Stimulated activated effector memory CD8-positive, alpha-beta T cell treated with anti-CD3 and anti-CD28 coated beads, Interleukin-12 subunit alpha, Interleukin-12 subunit beta, amount 100 ng/mL, for 72 hours (primary cell): ENCODE data around the gene PSORS1C1.

Experiments used
- ATAC-seq: fragments of 150-1000 bp; cut with Tn5 transposase; 2 replicates; pipeline ENCODE4 v1.10.0; 2021
- DNase-seq, 2 donors: peaks; one replicate each; pipeline ENCODE4 v3.0.0; 2021 to 2022; ENCODE audit warnings: low spot score in 2 of 2
- H3K27ac Mint-ChIP-seq: one replicate; pipeline ENCODE4 v1.8.0; 2022; ENCODE audit warnings: mild to moderate bottlenecking, mixed read lengths
- H3K36me3 Mint-ChIP-seq: one replicate; pipeline ENCODE4 v1.8.0; 2022; ENCODE audit warnings: mild to moderate bottlenecking, mixed read lengths
- H3K4me1 Mint-ChIP-seq: one replicate; pipeline ENCODE4 v1.8.0; 2022; ENCODE audit warnings: mixed read lengths
- H3K4me3 Mint-ChIP-seq: one replicate; pipeline ENCODE4 v1.8.0; 2022; ENCODE audit warnings: mild to moderate bottlenecking, mixed read lengths
- H3K9me3 Mint-ChIP-seq: one replicate; pipeline ENCODE4 v1.8.0; 2022; ENCODE audit warnings: mixed read lengths

The PSORS1C1 gene

GRCh38 chr6:31114970-31115849, 610 bp downstream of the PSORS1C1 start:
- no peaks in the 10 kb centered on the region for H3K36me3 Mint-ChIP-seq
- H3K9me3 Mint-ChIP-seq: no peaks in the 10 kb centered on the region
- H3K4me3 Mint-ChIP-seq: no peak overlapping the region
- DNase-seq (no peak), ATAC-seq (no peak)
- no peaks in the 10 kb centered on the region for H3K4me1 Mint-ChIP-seq
- peak overlapping the region; percentile 26 for H3K27ac Mint-ChIP-seq

GRCh38 chr6:31115941-31116560, 1.5 kb downstream of the PSORS1C1 start:
- Mint-ChIP-seq H3K36me3 (no peaks in the 10 kb centered on the region), H3K4me1 (no peaks in the 10 kb centered on the region), H3K9me3 (no peaks in the 10 kb centered on the region), H3K27ac (peak overlapping the region; percentile 78), H3K4me3 (no peak overlapping the region)
- no peak for ATAC-seq
- DNase-seq: no peak

GRCh38 chr6:31116661-31117385, 2.2 kb downstream of the PSORS1C1 start:
- Mint-ChIP-seq H3K4me1 (no peaks in the 10 kb centered on the region), H3K9me3 (no peaks in the 10 kb centered on the region), H3K36me3 (no peaks in the 10 kb centered on the region), H3K27ac (peak overlapping the region; percentile 78), H3K4me3 (no peak overlapping the region)
- DNase-seq (no peak), ATAC-seq (no peak)

GRCh38 chr6:31118178-31118577, 3.6 kb downstream of the PSORS1C1 start:
- H3K9me3 Mint-ChIP-seq: no peaks in the 10 kb centered on the region
- ATAC-seq (no peak), DNase-seq (no peak)
- no peak overlapping the region for H3K27ac Mint-ChIP-seq
- no peaks in the 10 kb centered on the region for H3K36me3 Mint-ChIP-seq
- no peak overlapping the region for H3K4me3 Mint-ChIP-seq
- H3K4me1 Mint-ChIP-seq: peaks cover 2% of the 10 kb centered on the region

GRCh38 chr6:31120151-31120915, 5.7 kb downstream of the PSORS1C1 start, which contains the start of gene CDSN:
CDSN (minus strand) TSS chr6:31120446; CDS start chr6:31120419, 27 bp downstream.
- no peak for DNase-seq
- no peak for ATAC-seq
- H3K4me3 Mint-ChIP-seq: no peak within 1 kb of the TSS
- H3K9me3 Mint-ChIP-seq: no peaks in the 10 kb centered on the region
- no peak within 1 kb of the TSS for H3K27ac Mint-ChIP-seq
- H3K4me1 Mint-ChIP-seq: peaks cover 7% of the 10 kb centered on the region
- H3K36me3 Mint-ChIP-seq: no peaks in the 10 kb centered on the region

- Mint-ChIP-seq H3K36me3 (no peaks in the 10 kb centered on the region), H3K4me3 (no peak overlapping the region), H3K9me3 (no peaks in the 10 kb centered on the region), H3K4me1 (peaks cover 7% of the 10 kb centered on the region), H3K27ac (no peak overlapping the region)
- DNase-seq: no peak
- ATAC-seq: no peak
Observed at GRCh38 chr6:31121131-31121790, 6.7 kb downstream of the PSORS1C1 start.

- Mint-ChIP-seq H3K4me3 (no peak overlapping the region), H3K27ac (no peak overlapping the region), H3K36me3 (no peaks in the 10 kb centered on the region), H3K9me3 (no peaks in the 10 kb centered on the region), H3K4me1 (peaks cover 12% of the 10 kb centered on the region)
- no peak for DNase-seq
- no peak for ATAC-seq
Observed at GRCh38 chr6:31122791-31123706, 8.4 kb downstream of the PSORS1C1 start.

GRCh38 chr6:31125162-31125561, 10.6 kb downstream of the PSORS1C1 start:
- H3K9me3 Mint-ChIP-seq: no peaks in the 10 kb centered on the region
- ATAC-seq (no peak), DNase-seq (no peak)
- no peaks in the 10 kb centered on the region for H3K36me3 Mint-ChIP-seq
- H3K4me1 Mint-ChIP-seq: peaks cover 15% of the 10 kb centered on the region
- no peak overlapping the region for H3K27ac Mint-ChIP-seq
- H3K4me3 Mint-ChIP-seq: no peak overlapping the region

- Mint-ChIP-seq H3K4me3 (no peak overlapping the region), H3K4me1 (peaks cover 15% of the 10 kb centered on the region), H3K9me3 (no peaks in the 10 kb centered on the region), H3K36me3 (no peaks in the 10 kb centered on the region), H3K27ac (no peak overlapping the region)
- ATAC-seq: no peak
- DNase-seq: no peak
Observed at GRCh38 chr6:31125586-31126363, 11.2 kb downstream of the PSORS1C1 start.

- no peak overlapping the region for H3K27ac Mint-ChIP-seq
- no peak overlapping the region for H3K4me3 Mint-ChIP-seq
- ATAC-seq: no peak
- no peaks in the 10 kb centered on the region for H3K36me3 Mint-ChIP-seq
- no peaks in the 10 kb centered on the region for H3K9me3 Mint-ChIP-seq
- no peak for DNase-seq
- peaks cover 15% of the 10 kb centered on the region for H3K4me1 Mint-ChIP-seq
Observed at GRCh38 chr6:31126396-31127175, 12.0 kb downstream of the PSORS1C1 start.

GRCh38 chr6:31128093-31128676, 13.6 kb downstream of the PSORS1C1 start:
- ATAC-seq (peak; percentile 57), DNase-seq (peak; percentile 62 to 85)
- no peaks in the 10 kb centered on the region for H3K36me3 Mint-ChIP-seq
- H3K27ac Mint-ChIP-seq: peak overlapping the region; percentile 32
- H3K4me1 Mint-ChIP-seq: peaks cover 13% of the 10 kb centered on the region
- H3K4me3 Mint-ChIP-seq: no peak overlapping the region
- no peaks in the 10 kb centered on the region for H3K9me3 Mint-ChIP-seq

GRCh38 chr6:31129130-31129529, 14.5 kb downstream of the PSORS1C1 start:
- DNase-seq (no peak), ATAC-seq (no peak)
- Mint-ChIP-seq H3K4me3 (no peak overlapping the region), H3K27ac (no peak overlapping the region), H3K36me3 (no peaks in the 10 kb centered on the region), H3K4me1 (peaks cover 7% of the 10 kb centered on the region), H3K9me3 (no peaks in the 10 kb centered on the region)
